Mesendoderm (in vitro differentiated cells): ENCODE measurements around the gene EXTL1.

ENCODE experiments used
- DNase-seq: peaks from one replicate; pipeline ENCODE4 v3.0.0; 2013
- H2AK5ac ChIP-seq: 2 replicates; pipeline ENCODE4 v1.6.1; 2013; ENCODE audit warnings: low read length, inconsistent platforms
- H2BK120ac ChIP-seq: 2 replicates; pipeline ENCODE4 v1.6.1; 2013; ENCODE audit warnings: low read depth, mild to moderate bottlenecking, low read length, moderate library complexity, mixed read lengths
- H2BK15ac ChIP-seq: replicated peaks from 2 replicates; pipeline ENCODE4 v1.6.1; 2013; ENCODE audit warnings: low read depth, mild to moderate bottlenecking, moderate library complexity
- H2BK5ac ChIP-seq: 2 replicates; pipeline ENCODE4 v1.6.1; 2013; ENCODE audit warnings: low read length, inconsistent platforms
- H3K18ac ChIP-seq: 2 replicates; pipeline ENCODE4 v1.6.1; 2013; ENCODE audit warnings: mild to moderate bottlenecking, low read length, mixed read lengths
- H3K23ac ChIP-seq: one replicate; pipeline ENCODE4 v1.6.1; 2013; ENCODE audit warnings: low read length
- H3K27ac ChIP-seq: 2 replicates; pipeline ENCODE4 v1.5.1; 2013; ENCODE audit warnings: low read depth, mild to moderate bottlenecking, inconsistent platforms, low read length, moderate library complexity
- H3K27me3 ChIP-seq: 2 replicates; pipeline ENCODE4 v1.6.1; 2013; ENCODE audit warnings: low read length, control low read depth, mild to moderate bottlenecking, inconsistent platforms; ENCODE audit not compliant: insufficient read depth, poor library complexity
- H3K36me3 ChIP-seq: 2 replicates; pipeline ENCODE4 v1.6.1; 2013; ENCODE audit warnings: low read length, inconsistent platforms; ENCODE audit not compliant: control insufficient read depth, insufficient read depth
- H3K4ac ChIP-seq: one replicate; pipeline ENCODE4 v1.6.1; 2013; ENCODE audit warnings: low read depth, mild to moderate bottlenecking, low read length, moderate library complexity
- H3K4me1 ChIP-seq: 2 replicates; pipeline ENCODE4 v1.6.1; 2013; ENCODE audit warnings: low read depth, low read length, inconsistent platforms; ENCODE audit not compliant: control insufficient read depth
- H3K4me2 ChIP-seq: 2 replicates; pipeline ENCODE4 v1.6.1; 2013; ENCODE audit warnings: low read length
- H3K4me3 ChIP-seq: 2 replicates; pipeline ENCODE4 v1.5.1; 2013; ENCODE audit warnings: mild to moderate bottlenecking, low read length
- H3K56ac ChIP-seq: one replicate; pipeline ENCODE4 v1.6.1; 2013; ENCODE audit warnings: low read length
- H3K79me1 ChIP-seq: 2 replicates; pipeline ENCODE4 v1.6.1; 2013; ENCODE audit warnings: low read length, inconsistent platforms
- H3K79me2 ChIP-seq: 2 replicates; pipeline ENCODE4 v1.6.1; 2013; ENCODE audit warnings: mild to moderate bottlenecking, low read length; ENCODE audit not compliant: control insufficient read depth, insufficient read depth
- H3K9ac ChIP-seq: 2 replicates; pipeline ENCODE4 v1.6.1; 2013; ENCODE audit warnings: low read length, inconsistent platforms
- H4K5ac ChIP-seq: one replicate; pipeline ENCODE4 v1.6.1; 2013; ENCODE audit warnings: low read length
- H4K8ac ChIP-seq: one replicate; pipeline ENCODE4 v1.6.1; 2013; ENCODE audit warnings: low read depth, mild to moderate bottlenecking, control low read depth, low read length, moderate library complexity
- WGBS: extraction: QIAGEN DNeasy Blood & Tissue Kit; methylation state at CpG from one replicate; pipeline ENCODE4 v1.1.7; 2013; ENCODE audit warnings: low lambda C conversion rate, missing lambda C conversion rate; ENCODE audit not compliant: insufficient coverage; ENCODE audit errors: extremely low coverage; 5-methylcytosine and 5-hydroxymethylcytosine counted together

EXTL1 gene

GRCh38 chr1:26003756-26004155, 17.8 kb upstream of the EXTL1 start:
- H2BK120ac ChIP-seq, result no peak overlapping the region
- no peaks in the 10 kb centered on the region for H3K79me2 ChIP-seq
- no peak overlapping the region for H2BK15ac ChIP-seq
- H3K4ac ChIP-seq, result no peak overlapping the region
- no peak overlapping the region for H3K4me3 ChIP-seq
- H2BK5ac ChIP-seq, result no peak overlapping the region
- H3K4me1 ChIP-seq, result no peaks in the 10 kb centered on the region
- H3K27ac ChIP-seq, result no peak overlapping the region
- no peak overlapping the region for H3K56ac ChIP-seq
- no peak overlapping the region for H4K5ac ChIP-seq
- no peak overlapping the region for H4K8ac ChIP-seq
- no peaks in the 10 kb centered on the region for H3K79me1 ChIP-seq
- DNase-seq, result no peak
- H3K23ac ChIP-seq, result no peak overlapping the region
- H3K27me3 ChIP-seq, result no peaks in the 10 kb centered on the region
- WGBS, result no CpG with 5 or more reads among the region's 2 CpGs
- no peak overlapping the region for H3K9ac ChIP-seq
- H2AK5ac ChIP-seq, result no peak overlapping the region
- no peak overlapping the region for H3K18ac ChIP-seq
- H3K4me2 ChIP-seq, result no peak overlapping the region
- no peaks in the 10 kb centered on the region for H3K36me3 ChIP-seq

- H3K9ac ChIP-seq, result no peak overlapping the region
- H3K79me1 ChIP-seq, result no peaks in the 10 kb centered on the region
- no peak overlapping the region for H4K8ac ChIP-seq
- no peaks in the 10 kb centered on the region for H3K36me3 ChIP-seq
- no peak overlapping the region for H2AK5ac ChIP-seq
- H3K23ac ChIP-seq, result no peak overlapping the region
- H4K5ac ChIP-seq, result no peak overlapping the region
- no peak overlapping the region for H2BK5ac ChIP-seq
- H3K56ac ChIP-seq, result no peak overlapping the region
- H3K4me1 ChIP-seq, result no peaks in the 10 kb centered on the region
- no peaks in the 10 kb centered on the region for H3K79me2 ChIP-seq
- H2BK120ac ChIP-seq, result no peak overlapping the region
- no peak overlapping the region for H3K4me2 ChIP-seq
- H3K18ac ChIP-seq, result no peak overlapping the region
- WGBS, result no CpG with 5 or more reads among the region's 4 CpGs
- H3K27ac ChIP-seq, result no peak overlapping the region
- H3K4ac ChIP-seq, result no peak overlapping the region
- H3K4me3 ChIP-seq, result no peak overlapping the region
- H2BK15ac ChIP-seq, result no peak overlapping the region
- H3K27me3 ChIP-seq, result no peaks in the 10 kb centered on the region
- no peak for DNase-seq
Measured at GRCh38 chr1:26005434-26006105, 16.0 kb upstream of the EXTL1 start.

- Histone ChIP-seq H2AK5ac (no peak overlapping the region), H2BK120ac (no peak overlapping the region), H4K8ac (no peak overlapping the region), H3K79me2 (no peaks in the 10 kb centered on the region), H2BK15ac (no peak overlapping the region), H3K4me1 (no peaks in the 10 kb centered on the region), H3K9ac (no peak overlapping the region), H3K27ac (no peak overlapping the region), H2BK5ac (no peak overlapping the region), H3K4ac (no peak overlapping the region), H3K36me3 (no peaks in the 10 kb centered on the region), H3K23ac (no peak overlapping the region), H3K79me1 (no peaks in the 10 kb centered on the region), H3K18ac (no peak overlapping the region), H3K56ac (no peak overlapping the region), H3K4me2 (no peak overlapping the region), H3K27me3 (no peaks in the 10 kb centered on the region), H4K5ac (no peak overlapping the region), H3K4me3 (no peak overlapping the region)
- no peak for DNase-seq
- no CpG with 5 or more reads among the region's 16 CpGs for WGBS
Measured at GRCh38 chr1:26006710-26007109, 14.9 kb upstream of the EXTL1 start.

GRCh38 chr1:26009796-26010447, 11.7 kb upstream of the EXTL1 start:
- H3K4me3 ChIP-seq, result no peak overlapping the region
- H4K8ac ChIP-seq, result no peak overlapping the region
- no peak overlapping the region for H3K4ac ChIP-seq
- no peaks in the 10 kb centered on the region for H3K36me3 ChIP-seq
- no peaks in the 10 kb centered on the region for H3K4me1 ChIP-seq
- no peak overlapping the region for H3K9ac ChIP-seq
- no peak overlapping the region for H3K56ac ChIP-seq
- DNase-seq, result peak; percentile 88
- H4K5ac ChIP-seq, result no peak overlapping the region
- no peaks in the 10 kb centered on the region for H3K27me3 ChIP-seq
- H3K4me2 ChIP-seq, result no peak overlapping the region
- no peak overlapping the region for H2BK120ac ChIP-seq
- H2BK5ac ChIP-seq, result no peak overlapping the region
- H3K23ac ChIP-seq, result no peak overlapping the region
- WGBS, result no CpG with 5 or more reads among the region's 6 CpGs
- no peaks in the 10 kb centered on the region for H3K79me2 ChIP-seq
- H2AK5ac ChIP-seq, result no peak overlapping the region
- H3K79me1 ChIP-seq, result no peaks in the 10 kb centered on the region
- no peak overlapping the region for H2BK15ac ChIP-seq
- no peak overlapping the region for H3K27ac ChIP-seq
- no peak overlapping the region for H3K18ac ChIP-seq

GRCh38 chr1:26010825-26011224, 10.8 kb upstream of the EXTL1 start:
- no peak overlapping the region for H3K4ac ChIP-seq
- no peaks in the 10 kb centered on the region for H3K4me1 ChIP-seq
- H2BK15ac ChIP-seq, result no peak overlapping the region
- H2BK120ac ChIP-seq, result no peak overlapping the region
- H4K5ac ChIP-seq, result no peak overlapping the region
- H3K9ac ChIP-seq, result no peak overlapping the region
- peak overlapping the region; percentile 27 for H2AK5ac ChIP-seq
- H3K56ac ChIP-seq, result peak overlapping the region; percentile 37
- no peak overlapping the region for H2BK5ac ChIP-seq
- H3K4me2 ChIP-seq, result no peak overlapping the region
- H3K27me3 ChIP-seq, result no peaks in the 10 kb centered on the region
- no peaks in the 10 kb centered on the region for H3K79me2 ChIP-seq
- no peak overlapping the region for H3K27ac ChIP-seq
- H3K4me3 ChIP-seq, result no peak overlapping the region
- no CpG with 5 or more reads among the region's 3 CpGs for WGBS
- no peak overlapping the region for H3K18ac ChIP-seq
- no peaks in the 10 kb centered on the region for H3K36me3 ChIP-seq
- H4K8ac ChIP-seq, result no peak overlapping the region
- no peak overlapping the region for H3K23ac ChIP-seq
- no peak for DNase-seq
- H3K79me1 ChIP-seq, result no peaks in the 10 kb centered on the region

GRCh38 chr1:26012864-26013263, 8.7 kb upstream of the EXTL1 start:
- H3K18ac ChIP-seq, result no peak overlapping the region

More at GRCh38 chr1:26012864-26013263, 8.7 kb upstream of the EXTL1 start:
- no peak overlapping the region for H4K8ac ChIP-seq
- no CpG with 5 or more reads among the region's 3 CpGs for WGBS
- no peaks in the 10 kb centered on the region for H3K79me1 ChIP-seq
- H3K4me2 ChIP-seq, result no peak overlapping the region
- no peak overlapping the region for H3K9ac ChIP-seq
- H4K5ac ChIP-seq, result no peak overlapping the region
- no peaks in the 10 kb centered on the region for H3K79me2 ChIP-seq
- no peak overlapping the region for H2BK5ac ChIP-seq
- H3K4me1 ChIP-seq, result no peaks in the 10 kb centered on the region
- H3K56ac ChIP-seq, result no peak overlapping the region
- no peak overlapping the region for H3K27ac ChIP-seq
- no peaks in the 10 kb centered on the region for H3K27me3 ChIP-seq
- no peak for DNase-seq
- H2AK5ac ChIP-seq, result no peak overlapping the region
- H2BK120ac ChIP-seq, result no peak overlapping the region
- H2BK15ac ChIP-seq, result no peak overlapping the region
- H3K4ac ChIP-seq, result no peak overlapping the region
- H3K4me3 ChIP-seq, result no peak overlapping the region
- H3K23ac ChIP-seq, result no peak overlapping the region
- H3K36me3 ChIP-seq, result no peaks in the 10 kb centered on the region
